UCSD-AML1 (cell line): ENCODE measurements around the gene RSL24D1.
A peak's percentile ranks its signal among the peaks of the same experiment; 100 is the strongest.
"Not testable (repeated sequence)": the region's sequence is repeated elsewhere in the genome, so short reads cannot be mapped to it uniquely, and the experiment has no call there.

Source experiments
- DNase-seq: peaks from one replicate; lab custom pipeline; 2025; ENCODE audit not compliant: unreplicated experiment; lab: John Stamatoyannopoulos, UW

The RSL24D1 gene

GRCh38 chr15:55218056-55218455 is 21.3 kb upstream of the RSL24D1 start:
- DNase-seq: no peak

- DNase-seq: no peak
Measured at GRCh38 chr15:55204464-55204863, 7.7 kb upstream of the RSL24D1 start.

- no peak for DNase-seq
Measured at GRCh38 chr15:55202206-55202605, 5.5 kb upstream of the RSL24D1 start.

GRCh38 chr15:55198706-55199105 is 2.0 kb upstream of the RSL24D1 start:
- no peak for DNase-seq

GRCh38 chr15:55197719-55198118 is 978 bp upstream of the RSL24D1 start:
- no peak for DNase-seq

GRCh38 chr15:55197362-55197705 is 593 bp upstream of the RSL24D1 start:
- DNase-seq: no peak

- no peak for DNase-seq
Measured at GRCh38 chr15:55195996-55196395, 745 bp downstream of the RSL24D1 start.

- DNase-seq: no peak
Measured at GRCh38 chr15:55194256-55194655, 2.5 kb downstream of the RSL24D1 start.

- DNase-seq: no peak
Measured at GRCh38 chr15:55186331-55186730, 10.4 kb downstream of the RSL24D1 start.

GRCh38 chr15:55183679-55184078 is 13.1 kb downstream of the RSL24D1 start:
- DNase-seq: no peak

- no peak for DNase-seq
Measured at GRCh38 chr15:55179141-55179540, 17.6 kb downstream of the RSL24D1 start.

GRCh38 chr15:55170361-55170760 is 26.4 kb downstream of the RSL24D1 start:
- DNase-seq: no peak

- DNase-seq: peak; percentile 57
Measured at GRCh38 chr15:55168350-55168974, 28.3 kb downstream of the RSL24D1 start.

- no peak for DNase-seq
Measured at GRCh38 chr15:55164284-55164683, 32.5 kb downstream of the RSL24D1 start.

GRCh38 chr15:55151631-55152030 is 45.1 kb downstream of the RSL24D1 start:
- DNase-seq: no peak

GRCh38 chr15:55143132-55143531 is 53.6 kb downstream of the RSL24D1 start:
- not testable (repeated sequence) for DNase-seq

- no peak for DNase-seq
Measured at GRCh38 chr15:55133972-55134371, 62.8 kb downstream of the RSL24D1 start.

- DNase-seq: no peak
Measured at GRCh38 chr15:55132672-55133071, 64.1 kb downstream of the RSL24D1 start.
